H7 (cell line): ENCODE results near the gene MS4A6A. TPM values are rescaled to one million over a fixed set of nuclear protein-coding genes. Genes with fewer than 3 reads are reported as not detected.
"Not testable (repeated sequence)": the region's sequence is repeated elsewhere in the genome, so short reads cannot be mapped to it uniquely, and the experiment has no call there.

Experiments
- DNase-seq: peaks from one replicate; pipeline ENCODE4 v3.0.0; 2012
- H3K27me3 ChIP-seq: 2 replicates; pipeline ENCODE4 v1.6.0; 2011; ENCODE audit warnings: mild to moderate bottlenecking, low read length; ENCODE audit not compliant: control insufficient read depth, insufficient read depth
- H3K36me3 ChIP-seq: replicated peaks from 2 replicates; pipeline ENCODE4 v1.5.1; 2011; ENCODE audit warnings: low read length; ENCODE audit not compliant: control insufficient read depth, insufficient read depth
- H3K4me3 ChIP-seq: 2 replicates; pipeline ENCODE4 v1.5.1; 2011; ENCODE audit warnings: low read depth, mild to moderate bottlenecking, control low read depth, low read length, moderate library complexity; ENCODE audit not compliant: insufficient read depth
- total RNA-seq: library from RNA; depleted of rRNA; stranded (reverse); fragments of >200 nt; shearing (Covaris generic); gene quantifications from 2 replicates; pipeline ENCODE4 v1.2.3, GENCODE V29; 2014

Gene MS4A6A
- total RNA-seq, 1 experiment from 2014 or later = not detected

- no peaks in the 10 kb centered on the region for H3K27me3 ChIP-seq
- no peak overlapping the region for H3K4me3 ChIP-seq
- no peak for DNase-seq
- H3K36me3 ChIP-seq = no peaks in the 10 kb centered on the region
These were observed 18.3 kb downstream of the MS4A6A start for GRCh38 chr11:60164550-60165075.

GRCh38 chr11:60161766-60162165 lies 21.1 kb downstream of the MS4A6A start:
- no peak overlapping the region for H3K4me3 ChIP-seq
- H3K27me3 ChIP-seq = no peaks in the 10 kb centered on the region
- DNase-seq = no peak
- H3K36me3 ChIP-seq = no peaks in the 10 kb centered on the region

GRCh38 chr11:60161107-60161506 lies 21.8 kb downstream of the MS4A6A start:
- no peak for DNase-seq
- Histone ChIP-seq H3K27me3 (no peaks in the 10 kb centered on the region), H3K36me3 (no peaks in the 10 kb centered on the region), H3K4me3 (no peak overlapping the region)

DNA sequence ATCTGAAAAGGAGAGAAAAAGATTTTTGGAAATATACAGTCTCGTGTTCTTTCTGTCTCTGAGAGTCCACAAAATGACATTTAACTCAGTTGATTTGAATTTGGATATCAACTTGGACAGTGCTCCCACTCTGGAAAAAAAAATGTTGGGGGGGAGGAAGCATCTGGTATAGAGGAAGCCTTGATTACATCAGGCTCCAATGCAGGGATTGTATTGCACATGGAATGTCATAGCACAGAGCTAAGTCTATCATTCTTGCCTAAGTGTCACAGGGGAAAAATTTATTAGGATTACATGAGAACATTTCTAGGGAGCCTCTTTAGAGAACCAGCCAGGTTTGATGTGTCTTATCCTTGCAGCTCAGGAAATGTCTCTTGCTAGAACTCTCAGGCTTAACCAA lies 23.0 kb downstream of the MS4A6A start:
- DNase-seq = no peak
- Histone ChIP-seq H3K27me3 (no peaks in the 10 kb centered on the region), H3K36me3 (no peaks in the 10 kb centered on the region), H3K4me3 (no peak overlapping the region)

GRCh38 chr11:60159284-60159683 lies 23.6 kb downstream of the MS4A6A start:
- no peaks in the 10 kb centered on the region for H3K27me3 ChIP-seq
- H3K36me3 ChIP-seq = no peaks in the 10 kb centered on the region
- DNase-seq = no peak
- no peak overlapping the region for H3K4me3 ChIP-seq

DNA sequence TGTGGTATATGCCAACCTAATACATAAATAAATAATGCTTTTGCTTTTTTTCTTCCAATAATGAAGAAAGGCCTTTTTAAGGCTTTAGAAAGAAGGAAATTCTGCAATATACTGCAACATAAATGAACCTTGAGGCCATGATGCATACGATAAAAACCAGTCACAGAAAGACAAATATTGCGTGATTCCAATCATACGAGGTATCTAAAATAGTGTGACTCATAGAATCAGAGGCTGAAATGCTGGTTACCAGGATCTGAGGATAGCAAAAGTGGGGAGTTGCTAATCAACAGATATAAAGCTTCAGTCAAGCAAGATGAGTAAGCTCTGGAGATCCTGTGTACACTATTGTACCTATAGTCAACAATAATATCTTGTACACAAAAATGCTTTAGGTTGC lies 24.2 kb downstream of the MS4A6A start:
- H3K27me3 ChIP-seq = no peaks in the 10 kb centered on the region
- no peak for DNase-seq
- H3K4me3 ChIP-seq = no peak overlapping the region
- no peaks in the 10 kb centered on the region for H3K36me3 ChIP-seq

DNA sequence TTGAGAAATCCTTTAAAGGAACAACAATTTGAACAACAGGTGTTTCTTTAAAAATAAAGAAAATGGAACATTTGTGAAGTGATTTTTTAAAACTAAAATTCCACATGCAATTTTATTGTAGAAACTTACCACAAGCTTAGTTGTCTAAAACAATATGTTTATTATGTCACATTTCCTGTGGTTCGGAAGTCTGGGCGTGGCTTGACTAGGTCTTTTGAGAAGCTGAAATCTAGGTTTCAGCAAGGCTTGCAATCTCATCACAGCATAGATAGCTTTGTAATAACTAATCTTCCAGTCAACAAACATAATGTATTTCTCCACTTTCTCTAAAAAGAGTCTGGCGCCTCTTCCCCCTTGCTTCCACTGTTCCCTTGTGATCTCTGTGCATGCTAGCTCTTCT lies 27.0 kb downstream of the MS4A6A start:
- no peak for DNase-seq

GRCh38 chr11:60152727-60153126 lies 30.2 kb downstream of the MS4A6A start:
- H3K27me3 ChIP-seq, H3K4me3 ChIP-seq, H3K36me3 ChIP-seq, DNase-seq: not testable (repeated sequence)

More for the DNA sequence above, 27.0 kb downstream of the MS4A6A start:
- Histone ChIP-seq H3K36me3 (no peaks in the 10 kb centered on the region), H3K27me3 (no peaks in the 10 kb centered on the region), H3K4me3 (no peak overlapping the region)

- Histone ChIP-seq H3K27me3 (no peaks in the 10 kb centered on the region), H3K36me3 (no peaks in the 10 kb centered on the region), H3K4me3 (no peak overlapping the region)
- DNase-seq = no peak
These were observed 32.6 kb downstream of the MS4A6A start for GRCh38 chr11:60150279-60150678.

DNA sequence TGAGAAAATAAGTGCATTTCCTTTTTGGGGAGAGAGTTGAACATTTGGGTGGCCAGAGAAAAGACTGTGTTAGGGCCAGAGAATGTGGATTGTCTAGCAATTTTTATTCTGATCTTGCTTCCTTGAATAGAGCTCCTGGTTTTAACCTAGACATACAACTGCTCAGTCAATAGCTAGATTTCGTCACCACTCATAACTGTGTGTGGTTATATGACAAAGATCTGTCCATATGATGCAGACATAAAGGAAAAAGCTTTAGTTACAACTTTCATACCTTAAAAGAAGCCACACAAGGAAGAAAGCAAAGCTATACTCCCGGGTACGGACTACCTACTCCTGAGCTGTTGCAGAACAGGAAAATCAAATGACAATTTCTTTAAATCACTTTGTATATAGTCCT lies 37.2 kb downstream of the MS4A6A start:
- no peak for DNase-seq
- Histone ChIP-seq H3K4me3 (no peak overlapping the region), H3K27me3 (no peaks in the 10 kb centered on the region), H3K36me3 (no peaks in the 10 kb centered on the region)

- no peak overlapping the region for H3K4me3 ChIP-seq
- H3K36me3 ChIP-seq = no peaks in the 10 kb centered on the region
- H3K27me3 ChIP-seq = no peaks in the 10 kb centered on the region
- no peak for DNase-seq
These were observed 39.1 kb downstream of the MS4A6A start for GRCh38 chr11:60143768-60144167.

GRCh38 chr11:60133917-60134316 lies 49.0 kb downstream of the MS4A6A start:
- DNase-seq = no peak
- Histone ChIP-seq H3K4me3 (no peak overlapping the region), H3K27me3 (no peaks in the 10 kb centered on the region), H3K36me3 (no peaks in the 10 kb centered on the region)

DNA sequence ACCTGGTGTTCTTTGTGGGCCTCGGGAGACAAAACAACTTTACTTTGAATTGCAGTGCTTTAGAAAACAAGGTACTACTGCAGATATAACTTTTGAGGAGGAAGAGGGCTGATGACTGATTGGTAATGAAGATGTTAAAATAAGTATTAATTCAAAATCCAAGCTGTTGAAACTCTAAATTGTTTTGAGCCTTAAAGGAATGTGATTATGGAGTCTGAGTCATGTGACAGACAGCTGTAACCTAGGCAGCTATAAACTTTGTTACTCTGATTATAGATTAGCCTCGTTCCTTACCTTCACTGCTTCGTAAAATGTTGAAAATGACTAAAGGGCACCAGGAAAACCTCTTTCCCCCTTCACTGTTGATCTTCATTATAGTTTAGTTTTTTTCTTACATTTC lies 51.0 kb downstream of the MS4A6A start:
- Histone ChIP-seq H3K4me3 (no peak overlapping the region), H3K36me3 (no peaks in the 10 kb centered on the region), H3K27me3 (no peaks in the 10 kb centered on the region)
- no peak for DNase-seq

- no peak overlapping the region for H3K4me3 ChIP-seq
- DNase-seq = peak; percentile 51
- no peaks in the 10 kb centered on the region for H3K36me3 ChIP-seq
- no peaks in the 10 kb centered on the region for H3K27me3 ChIP-seq
These were observed 52.4 kb downstream of the MS4A6A start for GRCh38 chr11:60130496-60130895.

DNA sequence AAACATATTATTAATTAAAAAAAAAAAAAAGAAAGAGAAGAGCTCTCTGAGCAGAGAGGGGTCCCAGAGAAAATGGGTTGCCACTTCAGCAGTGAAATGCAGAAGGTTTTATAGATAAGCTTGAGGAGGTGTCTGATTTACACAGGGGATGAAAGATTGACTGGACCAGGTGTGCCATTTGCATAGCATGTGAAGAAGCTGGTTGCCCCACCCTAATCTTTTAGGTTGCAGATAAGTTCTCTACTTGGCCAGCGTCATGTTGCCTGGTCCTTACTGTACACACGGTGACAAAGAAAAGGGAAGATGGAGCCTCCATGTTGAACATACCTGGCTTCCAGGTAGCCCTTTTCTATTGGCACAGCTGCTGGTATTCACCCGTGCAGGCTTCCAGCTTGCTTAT lies 53.0 kb downstream of the MS4A6A start:
- DNase-seq = no peak
- no peak overlapping the region for H3K4me3 ChIP-seq
- H3K27me3 ChIP-seq = no peaks in the 10 kb centered on the region
- no peaks in the 10 kb centered on the region for H3K36me3 ChIP-seq

DNA sequence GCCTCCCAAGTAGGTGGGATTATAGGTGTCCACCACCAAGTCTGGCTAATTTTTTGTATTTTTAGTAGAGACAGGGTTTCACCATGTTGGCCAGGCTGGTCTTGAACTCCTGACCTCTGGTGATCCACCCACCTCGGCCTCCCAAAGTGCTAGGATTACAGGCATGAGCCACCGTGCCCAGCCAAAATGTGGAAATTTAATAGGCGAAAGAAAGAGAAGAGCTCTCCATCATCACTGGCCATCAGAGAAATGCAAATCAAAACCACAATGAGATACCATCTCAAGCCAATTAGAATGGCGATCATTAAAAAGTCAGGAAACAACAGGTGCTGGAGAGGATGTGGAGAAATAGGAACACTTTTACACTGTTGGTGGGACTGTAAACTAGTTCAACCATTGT lies 54.0 kb downstream of the MS4A6A start:
- not testable (repeated sequence) for H3K4me3 ChIP-seq, DNase-seq, H3K27me3 ChIP-seq, H3K36me3 ChIP-seq
